Keratinocyte (primary cell): ENCODE measurements around the gene MICAL3. TPM values are rescaled to one million over a fixed set of nuclear protein-coding genes. Genes with fewer than 3 reads are reported as not detected.

Experiments
- DNase-seq: peaks from one replicate; pipeline ENCODE4 v3.0.0-alpha.2; 2011; ENCODE audit warnings: low read depth, missing footprints, low spot score
- FAIRE-seq: peaks from 2 replicates; lab custom pipeline; 2011; peaks lifted over from hg19 to GRCh38; lab: Jason Lieb, UNC
- H2AFZ ChIP-seq: 2 replicates; pipeline ENCODE4 v1.6.0; 2012; ENCODE audit warnings: low read length, control low read depth, inconsistent platforms; ENCODE audit not compliant: control insufficient read depth
- H3K27ac ChIP-seq: 2 replicates; pipeline ENCODE4 v1.5.1; 2011; ENCODE audit warnings: low read length; ENCODE audit not compliant: control insufficient read depth, insufficient read depth
- H3K27me3 ChIP-seq: 3 replicates; pipeline ENCODE4 v1.6.0; 2011; ENCODE audit warnings: low read length; ENCODE audit not compliant: control insufficient read depth, insufficient read depth; ENCODE audit errors: extremely low read depth
- H3K36me3 ChIP-seq, 2 experiments: 2 replicates in 1 of 2; 3 replicates in 1 of 2; pipeline ENCODE4 v1.5.1; 2011; ENCODE audit warnings: low read length in 2 of 2, mild to moderate bottlenecking in 1 of 2; ENCODE audit not compliant: control insufficient read depth in 2 of 2, insufficient read depth in 2 of 2; ENCODE audit errors: extremely low read depth in 1 of 2
- H3K4me1 ChIP-seq: 3 replicates; pipeline ENCODE4 v1.5.1; 2011; ENCODE audit warnings: low read length; ENCODE audit not compliant: control insufficient read depth, insufficient read depth; ENCODE audit errors: extremely low read depth
- H3K4me2 ChIP-seq: 3 replicates; pipeline ENCODE4 v1.6.0; 2011; ENCODE audit warnings: low read depth, low read length; ENCODE audit not compliant: control insufficient read depth, insufficient read depth; ENCODE audit errors: extremely low read depth
- H3K4me3 ChIP-seq, 3 experiments: fragments of 200-600 bp in 1 of 3; sonication (generic) in 1 of 3; 2 replicates in 2 of 3; 3 replicates in 1 of 3; pipeline ENCODE4 v1.5.1; 2011 to 2016; ENCODE audit warnings: low read length in 3 of 3, mild to moderate bottlenecking in 3 of 3, control low read depth in 2 of 3, inconsistent platforms in 1 of 3, low read depth in 1 of 3, mixed read lengths in 1 of 3, mixed run types in 1 of 3, moderate library complexity in 1 of 3; ENCODE audit not compliant: control insufficient read depth in 2 of 3, insufficient read depth in 2 of 3; ENCODE audit errors: extremely low read depth in 1 of 3
- H3K79me2 ChIP-seq: 2 replicates; pipeline ENCODE4 v1.6.0; 2012; ENCODE audit warnings: low read length; ENCODE audit not compliant: control insufficient read depth, insufficient read depth
- H3K9ac ChIP-seq: 3 replicates; pipeline ENCODE4 v1.6.0; 2011; ENCODE audit warnings: low read length; ENCODE audit not compliant: control insufficient read depth, insufficient read depth; ENCODE audit errors: extremely low read depth
- H3K9me1 ChIP-seq: 3 replicates; pipeline ENCODE4 v1.6.0; 2011; ENCODE audit warnings: low read length; ENCODE audit not compliant: control insufficient read depth, insufficient read depth; ENCODE audit errors: extremely low read depth
- H3K9me3 ChIP-seq: 2 replicates; pipeline ENCODE4 v1.5.1; 2012; ENCODE audit warnings: low read depth, low read length; ENCODE audit not compliant: control insufficient read depth
- H4K20me1 ChIP-seq: 3 replicates; pipeline ENCODE4 v1.6.0; 2011; ENCODE audit warnings: low read length; ENCODE audit not compliant: control insufficient read depth, insufficient read depth; ENCODE audit errors: extremely low read depth
- EZH2 ChIP-seq: IDR thresholded peaks from one replicate; pipeline ENCODE4 v1.6.1; 2012; ENCODE audit warnings: inconsistent platforms, mild to moderate bottlenecking, low read length, moderate library complexity
- dilution Hi-C: fragments of 300-500 bp; cut with MboI; formaldehyde crosslinking; loops from one replicate; pipeline ENCODE4 v1.7.0; 2020; ENCODE audit warnings: low sequenced_read_pairs; ENCODE audit not compliant: extremely low pct_ligation_motif_present
- polyA plus RNA-seq, 5 experiments: library from polyadenylated mRNA; depleted of rRNA in 3 of 5; stranded (reverse) in 3 of 5; stranded (forward) in 1 of 5; unstranded in 1 of 5; fragments of >200 nt; gene quantifications; 1 replicate in 1 of 5; 2 replicates in 3 of 5; 3 replicates in 1 of 5; pipeline versions ENCODE4 v1.2.1 to v1.2.3, GENCODE V29; 2011 to 2012; ENCODE audit warnings: missing spikeins in 2 of 5, low read depth in 1 of 5, low replicate concordance in 1 of 5
- TF ChIP-seq, protein P1 (sequence below), 3 experiments: IDR thresholded peaks in 1 of 3; conservative IDR thresholded peaks in 1 of 3; optimal IDR thresholded peaks in 1 of 3; 2 replicates in 2 of 3; 3 replicates in 1 of 3; pipeline versions ENCODE3 to v1.5.1; 2011; ENCODE audit warnings: low read length in 3 of 3, mild to moderate bottlenecking in 3 of 3, moderate library complexity in 2 of 3, control low read depth in 1 of 3, inconsistent platforms in 1 of 3; ENCODE audit not compliant: insufficient read depth in 2 of 3; ENCODE audit errors: extremely low read depth in 1 of 3

The MICAL3 gene
- polyA plus RNA-seq, 1 donor (not counting 4 experiments of a cell fraction or from before 2014, with no cell fraction given): 27.9 TPM

- H3K4me2 ChIP-seq: no peak overlapping the region
- H3K4me3 ChIP-seq: no peak overlapping the region
- peaks cover 17% of the 10 kb centered on the region for H3K4me1 ChIP-seq
- no peaks in the 10 kb centered on the region for H3K9me3 ChIP-seq
- H3K27ac ChIP-seq: no peak overlapping the region
- H3K9ac ChIP-seq: no peak overlapping the region
- peaks cover 19 to 36% of the 10 kb centered on the region in 2 experiments for H3K36me3 ChIP-seq
- TF ChIP-seq, protein P1, sequence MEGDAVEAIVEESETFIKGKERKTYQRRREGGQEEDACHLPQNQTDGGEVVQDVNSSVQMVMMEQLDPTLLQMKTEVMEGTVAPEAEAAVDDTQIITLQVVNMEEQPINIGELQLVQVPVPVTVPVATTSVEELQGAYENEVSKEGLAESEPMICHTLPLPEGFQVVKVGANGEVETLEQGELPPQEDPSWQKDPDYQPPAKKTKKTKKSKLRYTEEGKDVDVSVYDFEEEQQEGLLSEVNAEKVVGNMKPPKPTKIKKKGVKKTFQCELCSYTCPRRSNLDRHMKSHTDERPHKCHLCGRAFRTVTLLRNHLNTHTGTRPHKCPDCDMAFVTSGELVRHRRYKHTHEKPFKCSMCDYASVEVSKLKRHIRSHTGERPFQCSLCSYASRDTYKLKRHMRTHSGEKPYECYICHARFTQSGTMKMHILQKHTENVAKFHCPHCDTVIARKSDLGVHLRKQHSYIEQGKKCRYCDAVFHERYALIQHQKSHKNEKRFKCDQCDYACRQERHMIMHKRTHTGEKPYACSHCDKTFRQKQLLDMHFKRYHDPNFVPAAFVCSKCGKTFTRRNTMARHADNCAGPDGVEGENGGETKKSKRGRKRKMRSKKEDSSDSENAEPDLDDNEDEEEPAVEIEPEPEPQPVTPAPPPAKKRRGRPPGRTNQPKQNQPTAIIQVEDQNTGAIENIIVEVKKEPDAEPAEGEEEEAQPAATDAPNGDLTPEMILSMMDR (optimal IDR thresholded peaks at IDR 0.05 in 1 of 3, IDR thresholded peaks at IDR 0.05 in 1 of 3, conservative IDR thresholded peaks at IDR 0.05 in 1 of 3; ENCODE audit: extremely low read depth in 1 of 3, insufficient read depth in 2 of 3, low read length in 3 of 3): no peak
- no peak for TF ChIP-seq EZH2
- H3K79me2 ChIP-seq: peaks cover 94% of the 10 kb centered on the region
- H2AFZ ChIP-seq: no peak overlapping the region
- no peak for FAIRE-seq
- DNase-seq: no peak
- dilution Hi-C loops: no loop called here
- peaks cover 39% of the 10 kb centered on the region for H4K20me1 ChIP-seq
- no peaks in the 10 kb centered on the region for H3K27me3 ChIP-seq
- H3K9me1 ChIP-seq: peaks cover 15% of the 10 kb centered on the region
Measured at GRCh38 chr22:17973217-17973616, 51.1 kb downstream of the MICAL3 start.

- H3K4me2 ChIP-seq: no peak overlapping the region
- no peaks in the 10 kb centered on the region for H3K27me3 ChIP-seq
- no peak overlapping the region for H3K9ac ChIP-seq
- dilution Hi-C loops: no loop called here
- DNase-seq: no peak
- H3K36me3 ChIP-seq: peaks cover 19 to 36% of the 10 kb centered on the region in 2 experiments
- FAIRE-seq: no peak
- H3K4me1 ChIP-seq: peaks cover 17% of the 10 kb centered on the region
- H2AFZ ChIP-seq: no peak overlapping the region
- H3K4me3 ChIP-seq: no peak overlapping the region
- no peaks in the 10 kb centered on the region for H3K9me3 ChIP-seq
- TF ChIP-seq EZH2: no peak
- TF ChIP-seq, protein P1 (optimal IDR thresholded peaks at IDR 0.05 in 1 of 3, IDR thresholded peaks at IDR 0.05 in 1 of 3, conservative IDR thresholded peaks at IDR 0.05 in 1 of 3; ENCODE audit: extremely low read depth in 1 of 3, insufficient read depth in 2 of 3, low read length in 3 of 3): no peak
- H3K9me1 ChIP-seq: peaks cover 15% of the 10 kb centered on the region
- H3K79me2 ChIP-seq: peaks cover 93% of the 10 kb centered on the region
- H4K20me1 ChIP-seq: peaks cover 42% of the 10 kb centered on the region
- no peak overlapping the region for H3K27ac ChIP-seq
Measured at GRCh38 chr22:17972385-17973191, 51.8 kb downstream of the MICAL3 start.
